H1 (cell line): ENCODE results near the gene HDAC7. TPM values are rescaled to one million over a fixed set of nuclear protein-coding genes. Genes with fewer than 3 reads are reported as not detected.

Experiments used
- polyA plus RNA-seq, 7 experiments: library from polyadenylated mRNA; depleted of rRNA in 3 of 7; stranded (reverse) in 5 of 7; unstranded in 2 of 7; fragments of >200 nt in 5 of 7; fragments of 200-250 nt in 2 of 7; gene quantifications; 1 replicate in 5 of 7; 2 replicates in 1 of 7; 4 replicates in 1 of 7; pipeline versions ENCODE4 v1.2.1 to v1.2.3, GENCODE V29; 2011 to 2013; ENCODE audit warnings: missing spikeins in 2 of 7, mixed read lengths in 2 of 7
- total RNA-seq: library from RNA; stranded (reverse); fragmentation: NEBNext Ultra II Directional; extraction: Animal tissue kit (Norgen Biotek cat#: 25700); gene quantifications from 2 replicates; pipeline ENCODE4 v1.2.1, GENCODE V29; 2021
- TF ChIP-seq, protein P1 (sequence below): IDR thresholded peaks from 2 replicates; pipeline ENCODE4 v1.6.1; 2012; ENCODE audit warnings: inconsistent platforms

The HDAC7 gene
- total and polyA plus RNA-seq, 2 of the 8 experiments (the other 6 are each of a cell fraction or from before 2014, with no cell fraction given) = 25.5 to 84.9 TPM

DNA sequence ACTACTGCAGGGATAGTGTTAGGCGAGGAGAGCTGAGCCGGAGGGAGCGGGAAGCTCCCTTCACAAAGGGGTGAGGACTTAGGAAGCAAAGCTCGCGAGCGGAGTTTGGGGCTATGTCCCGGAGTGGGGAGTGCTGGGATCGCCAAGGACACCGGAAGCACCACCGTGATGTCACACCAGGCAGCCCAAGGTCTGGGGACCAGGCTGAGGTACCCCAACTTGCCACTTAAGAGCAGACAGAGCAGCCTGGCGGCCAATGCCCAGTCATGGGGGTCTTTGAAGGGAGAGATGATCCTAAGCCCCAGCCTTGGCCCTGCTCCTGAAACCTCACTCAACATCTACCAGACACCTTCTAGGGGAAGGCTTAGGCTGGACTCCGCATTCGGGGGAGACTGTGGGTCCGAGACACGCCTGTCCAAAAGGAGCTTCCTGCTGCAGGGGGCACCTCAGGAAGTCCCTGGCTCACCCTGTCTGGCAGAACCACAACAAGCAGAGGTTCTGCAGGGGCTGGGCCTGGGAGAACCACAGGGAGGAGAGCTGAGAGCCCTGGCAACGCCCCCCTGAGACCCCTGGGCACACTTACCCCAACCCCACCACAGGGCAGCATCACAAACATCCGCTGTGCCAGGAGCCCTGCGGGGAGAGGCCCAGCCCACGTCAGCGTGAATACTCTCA is 28.9 kb downstream of the HDAC7 start (continued):
- TF ChIP-seq, protein P1, sequence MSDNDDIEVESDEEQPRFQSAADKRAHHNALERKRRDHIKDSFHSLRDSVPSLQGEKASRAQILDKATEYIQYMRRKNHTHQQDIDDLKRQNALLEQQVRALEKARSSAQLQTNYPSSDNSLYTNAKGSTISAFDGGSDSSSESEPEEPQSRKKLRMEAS = no peak
